ENCODE data around the gene USP6NL.

USP6NL gene

GRCh38 chr10:11551916-11552602 is 59.4 kb downstream of the USP6NL start:
- no peak for DNase-seq (ENCODE audit: low spot score)
- no peak for TF ChIP-seq CTCF (IDR thresholded peaks at IDR 0.05; ENCODE audit: extremely low read depth, missing control alignments)

DNA sequence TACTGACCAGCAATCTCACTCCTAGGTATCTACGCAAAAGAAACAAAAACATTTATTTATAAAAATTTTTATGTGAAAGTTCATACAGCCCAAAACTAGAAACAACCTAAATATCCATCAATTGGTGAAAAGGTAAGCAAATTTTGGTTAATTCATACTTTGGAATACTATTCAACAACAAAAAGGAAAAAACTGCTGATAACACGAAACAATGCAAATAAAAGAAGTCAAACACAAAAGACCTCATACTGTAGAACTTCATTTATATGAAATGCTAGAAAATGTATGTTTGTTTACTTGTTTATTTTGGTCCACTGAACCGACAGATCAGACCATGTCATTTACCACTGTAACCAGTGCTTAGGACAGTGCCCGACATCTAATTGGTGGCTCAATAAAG is 60.3 kb downstream of the USP6NL start:
- no peak for TF ChIP-seq CTCF (IDR thresholded peaks at IDR 0.05; ENCODE audit: extremely low read depth, missing control alignments)

DNA sequence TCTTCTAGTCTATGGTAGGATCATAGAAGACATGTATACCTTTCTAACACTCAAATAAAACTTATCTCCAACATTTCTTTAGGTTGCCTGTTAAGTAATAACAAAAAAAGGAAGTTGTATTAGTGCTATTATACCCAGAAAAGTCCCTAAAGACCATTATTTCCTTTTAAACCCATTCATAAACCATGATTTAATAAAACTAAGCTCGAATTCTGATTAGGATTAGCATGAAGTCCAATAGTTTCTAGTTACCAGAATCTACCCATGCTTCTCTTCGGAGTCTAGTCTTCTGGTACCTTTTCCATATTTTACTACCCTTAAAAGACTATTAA is 62.7 kb downstream of the USP6NL start:
- no peak for DNase-seq (ENCODE audit: low spot score)
- TF ChIP-seq CTCF (IDR thresholded peaks at IDR 0.05; ENCODE audit: extremely low read depth, missing control alignments), result no peak

More for the DNA sequence above, 60.3 kb downstream of the USP6NL start:
- no peak for DNase-seq (ENCODE audit: low spot score)

DNA sequence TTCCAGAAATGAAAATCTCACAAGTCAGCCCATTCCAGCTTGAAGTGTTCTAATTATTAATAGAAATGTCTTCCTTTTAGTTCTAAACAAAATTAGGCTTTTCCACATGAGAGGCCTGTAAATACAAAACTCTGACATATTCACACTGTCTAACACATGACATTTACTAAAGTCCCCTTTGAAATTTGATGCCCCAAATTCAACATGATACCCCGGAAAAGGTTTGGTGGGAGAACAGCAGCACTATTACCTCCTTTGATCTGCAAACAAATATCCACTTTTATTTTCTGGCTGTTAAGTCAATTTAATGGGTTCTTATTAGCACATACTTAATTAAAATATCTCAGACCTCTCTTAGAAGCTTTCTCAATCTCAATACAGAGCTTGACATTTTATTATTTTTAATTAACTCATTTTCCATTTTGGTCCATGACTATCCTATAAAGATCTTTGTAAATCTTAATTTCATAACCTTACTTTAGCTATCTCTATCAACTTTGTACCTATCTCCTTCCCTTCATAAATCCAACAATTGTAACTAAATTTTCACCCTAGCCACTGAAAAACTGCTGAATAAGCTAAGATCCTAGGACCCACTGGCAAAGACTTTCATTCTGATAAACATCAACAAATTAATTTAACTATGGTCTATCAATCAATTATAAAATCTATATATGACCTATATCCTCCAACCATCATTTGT is 63.2 kb downstream of the USP6NL start:
- no peak for DNase-seq (ENCODE audit: low spot score)
- TF ChIP-seq CTCF (IDR thresholded peaks at IDR 0.05; ENCODE audit: extremely low read depth, missing control alignments), result no peak

- DNase-seq (ENCODE audit: low spot score), result no peak
- no peak for TF ChIP-seq CTCF (IDR thresholded peaks at IDR 0.05; ENCODE audit: extremely low read depth, missing control alignments)
Observed at GRCh38 chr10:11546581-11546980, 64.9 kb downstream of the USP6NL start.

- DNase-seq (ENCODE audit: low spot score), result no peak
- no peak for TF ChIP-seq CTCF (IDR thresholded peaks at IDR 0.05; ENCODE audit: extremely low read depth, missing control alignments)
Observed at GRCh38 chr10:11541296-11541695, 70.2 kb downstream of the USP6NL start.

GRCh38 chr10:11539191-11539868 is 72.1 kb downstream of the USP6NL start:
- no peak for DNase-seq (ENCODE audit: low spot score)

More at GRCh38 chr10:11539191-11539868, 72.1 kb downstream of the USP6NL start:
- no peak for TF ChIP-seq CTCF (IDR thresholded peaks at IDR 0.05; ENCODE audit: extremely low read depth, missing control alignments)
